SU-DHL-6 (cell line): ENCODE measurements around the gene ZFYVE21.

Experiments used
- H2AFZ ChIP-seq: fragments of 200-600 bp; sonication (generic); 2 replicates; pipeline ENCODE4 v1.6.1; 2014; ENCODE audit warnings: low read depth, mild to moderate bottlenecking, moderate library complexity, mixed read lengths, antibody characterized with exemption, low read length; ENCODE audit not compliant: severe bottlenecking
- H3F3A ChIP-seq: fragments of 200-600 bp; shearing (Covaris generic); 2 replicates; pipeline ENCODE4 v1.6.0; 2016; ENCODE audit warnings: antibody characterized with exemption, mild to moderate bottlenecking; ENCODE audit not compliant: insufficient read depth
- H3K27ac ChIP-seq: fragments of 200-600 bp; sonication (generic); 2 replicates; pipeline ENCODE4 v1.5.1; 2016; ENCODE audit warnings: low read depth, mild to moderate bottlenecking, low read length, moderate library complexity, mixed read lengths
- H3K27me3 ChIP-seq: fragments of 200-600 bp; sonication (generic), shearing (Covaris generic); 2 replicates; pipeline ENCODE4 v1.6.0; 2014; ENCODE audit warnings: mild to moderate bottlenecking, low read length
- H3K36me3 ChIP-seq: fragments of 200-600 bp; sonication (generic); 2 replicates; pipeline ENCODE4 v1.6.1; 2014; ENCODE audit warnings: mild to moderate bottlenecking, low read length, mixed read lengths
- H3K4me2 ChIP-seq: fragments of 300-600, 200-600 bp; shearing (Covaris generic), sonication (generic); 2 replicates; pipeline ENCODE4 v1.6.0; 2014; ENCODE audit warnings: low read length, low read depth, mild to moderate bottlenecking; ENCODE audit not compliant: poor library complexity, severe bottlenecking
- H3K4me3 ChIP-seq: fragments of 200-600 bp; sonication (generic); 2 replicates; pipeline ENCODE4 v1.5.1; 2014; ENCODE audit warnings: antibody characterized with exemption, low read length, mild to moderate bottlenecking, mixed read lengths; ENCODE audit not compliant: insufficient read depth, poor library complexity, severe bottlenecking
- H3K79me2 ChIP-seq: fragments of 200-600 bp; sonication (generic); 2 replicates; pipeline ENCODE4 v1.6.1; 2014; ENCODE audit warnings: mild to moderate bottlenecking, low read length, moderate library complexity; ENCODE audit not compliant: insufficient read depth
- H3K9ac ChIP-seq: fragments of 200-600 bp; sonication (generic); 2 replicates; pipeline ENCODE4 v1.7.0; 2014; ENCODE audit warnings: mild to moderate bottlenecking, low read length
- H3K9me2 ChIP-seq: fragments of 200-600 bp; sonication (generic); replicated peaks from 2 replicates; pipeline ENCODE4 v1.6.1; 2014; ENCODE audit warnings: low read length; ENCODE audit not compliant: insufficient read depth
- H3K9me3 ChIP-seq: fragments of 200-600 bp; sonication (generic); 2 replicates; pipeline ENCODE4 v1.6.1; 2014; ENCODE audit warnings: low read length, mixed read lengths; ENCODE audit not compliant: insufficient read depth
- H4K20me1 ChIP-seq: fragments of 200-600 bp; sonication (generic); 2 replicates; pipeline ENCODE4 v1.6.1; 2014; ENCODE audit warnings: low read depth, mild to moderate bottlenecking, antibody characterized with exemption, low read length, moderate library complexity, mixed read lengths
- EZH2phosphoT487 ChIP-seq: fragments of 200-600 bp; sonication (generic), shearing (Covaris generic); conservative IDR thresholded peaks from 2 replicates; pipeline ENCODE4 v1.6.1; 2018; ENCODE audit warnings: mild to moderate bottlenecking, antibody characterized with exemption, low read length, moderate library complexity, mixed read lengths
- TF ChIP-seq, protein P1 (sequence below): fragments of 200-600 bp; sonication (generic); IDR thresholded peaks from one replicate; pipeline ENCODE4 v1.5.1; 2017; ENCODE audit warnings: antibody characterized with exemption, mild to moderate bottlenecking, low read length, moderate library complexity; ENCODE audit not compliant: insufficient read depth, poor library complexity, severe bottlenecking

The ZFYVE21 gene

DNA sequence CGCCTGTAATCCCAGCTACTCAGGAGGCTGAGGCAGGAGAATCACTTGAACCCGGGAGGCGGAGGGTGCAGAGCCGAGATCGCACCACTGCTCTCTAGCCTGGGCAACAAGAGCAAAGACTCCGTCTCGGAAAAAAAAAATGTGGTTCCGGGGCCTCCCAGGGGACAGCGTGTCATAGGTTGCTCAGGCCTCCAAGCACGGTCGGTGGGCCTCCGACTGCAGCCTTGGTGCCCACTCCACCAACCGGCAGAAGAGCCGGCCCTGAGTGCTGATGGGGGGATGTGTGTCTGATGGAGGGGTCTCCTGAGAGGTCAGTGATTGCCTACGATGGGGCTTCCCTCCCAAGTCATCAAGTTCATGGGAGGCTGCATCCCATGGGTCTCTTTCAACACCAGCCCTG is 15.9 kb downstream of the ZFYVE21 start:
- no peak overlapping the region for H3K4me2 ChIP-seq
- H4K20me1 ChIP-seq: no peaks in the 10 kb centered on the region
- TF ChIP-seq, protein P1, sequence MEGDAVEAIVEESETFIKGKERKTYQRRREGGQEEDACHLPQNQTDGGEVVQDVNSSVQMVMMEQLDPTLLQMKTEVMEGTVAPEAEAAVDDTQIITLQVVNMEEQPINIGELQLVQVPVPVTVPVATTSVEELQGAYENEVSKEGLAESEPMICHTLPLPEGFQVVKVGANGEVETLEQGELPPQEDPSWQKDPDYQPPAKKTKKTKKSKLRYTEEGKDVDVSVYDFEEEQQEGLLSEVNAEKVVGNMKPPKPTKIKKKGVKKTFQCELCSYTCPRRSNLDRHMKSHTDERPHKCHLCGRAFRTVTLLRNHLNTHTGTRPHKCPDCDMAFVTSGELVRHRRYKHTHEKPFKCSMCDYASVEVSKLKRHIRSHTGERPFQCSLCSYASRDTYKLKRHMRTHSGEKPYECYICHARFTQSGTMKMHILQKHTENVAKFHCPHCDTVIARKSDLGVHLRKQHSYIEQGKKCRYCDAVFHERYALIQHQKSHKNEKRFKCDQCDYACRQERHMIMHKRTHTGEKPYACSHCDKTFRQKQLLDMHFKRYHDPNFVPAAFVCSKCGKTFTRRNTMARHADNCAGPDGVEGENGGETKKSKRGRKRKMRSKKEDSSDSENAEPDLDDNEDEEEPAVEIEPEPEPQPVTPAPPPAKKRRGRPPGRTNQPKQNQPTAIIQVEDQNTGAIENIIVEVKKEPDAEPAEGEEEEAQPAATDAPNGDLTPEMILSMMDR: no peak
- TF ChIP-seq EZH2phosphoT487: no peak
- H3F3A ChIP-seq: no peaks in the 10 kb centered on the region
- H2AFZ ChIP-seq: no peak overlapping the region
- no peaks in the 10 kb centered on the region for H3K36me3 ChIP-seq
- H3K9ac ChIP-seq: no peak overlapping the region
- H3K9me3 ChIP-seq: no peaks in the 10 kb centered on the region
- H3K27ac ChIP-seq: no peak overlapping the region
- no peaks in the 10 kb centered on the region for H3K9me2 ChIP-seq
- peaks cover 1% of the 10 kb centered on the region; the same call in 1 of the 2 replicates for H3K79me2 ChIP-seq
- no peak overlapping the region for H3K4me3 ChIP-seq
- no peaks in the 10 kb centered on the region for H3K27me3 ChIP-seq

DNA sequence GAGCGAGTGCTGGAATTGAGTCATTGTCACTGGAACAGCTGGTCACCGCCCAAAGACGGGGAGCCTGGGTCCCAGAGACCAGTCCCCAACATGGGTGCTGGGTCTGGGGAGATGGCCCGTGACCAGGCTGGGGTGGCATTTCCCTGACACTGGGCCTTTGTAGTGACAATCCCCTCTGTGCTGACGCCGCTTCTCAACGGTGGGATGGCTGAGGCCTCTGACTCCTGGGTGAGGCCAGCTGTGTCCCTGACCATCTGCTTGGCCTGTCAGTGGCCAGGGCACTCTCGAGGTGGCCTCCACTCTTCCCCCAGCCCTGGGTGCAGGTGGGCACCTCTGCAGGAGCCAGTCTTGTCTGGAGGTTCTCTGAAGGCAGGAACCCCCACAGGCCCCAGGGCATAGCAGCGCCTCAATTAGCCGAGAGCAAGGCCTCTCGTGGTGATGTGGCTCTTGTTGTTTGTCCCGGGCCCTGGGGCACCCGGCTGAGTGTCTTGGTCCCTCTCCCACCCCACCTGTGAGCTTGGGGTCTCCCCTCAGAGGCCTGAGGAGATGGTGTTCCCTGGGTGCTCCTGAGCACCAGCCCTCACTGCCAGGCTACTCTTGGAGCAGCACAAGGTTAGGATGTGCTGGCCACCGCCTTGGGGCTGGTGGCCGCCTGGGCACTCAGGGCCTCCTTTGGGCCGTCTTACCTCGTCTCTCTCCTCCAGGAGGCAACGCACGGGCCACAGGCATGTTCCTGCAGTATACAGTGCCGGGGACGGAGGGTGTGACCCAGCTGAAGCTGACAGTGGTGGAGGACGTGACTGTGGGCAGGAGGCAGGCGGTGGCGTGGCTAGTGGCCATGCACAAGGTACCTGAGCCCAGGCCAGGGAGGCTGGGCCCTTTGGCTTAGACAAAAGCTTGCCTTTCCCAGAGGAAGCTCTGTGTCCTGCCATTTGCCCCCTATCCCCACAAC is 16.6 kb downstream of the ZFYVE21 start:
- Histone ChIP-seq H3K9ac (no peak overlapping the region), H2AFZ (no peak overlapping the region), H3K27me3 (no peaks in the 10 kb centered on the region), H3K4me3 (no peak overlapping the region), H3K9me3 (no peaks in the 10 kb centered on the region), H3K36me3 (no peaks in the 10 kb centered on the region), H3K9me2 (no peaks in the 10 kb centered on the region), H3F3A (no peaks in the 10 kb centered on the region), H3K79me2 (no peaks in the 10 kb centered on the region), H3K4me2 (no peak overlapping the region), H3K27ac (no peak overlapping the region), H4K20me1 (no peaks in the 10 kb centered on the region)
- TF ChIP-seq, protein P1: no peak
- TF ChIP-seq EZH2phosphoT487: no peak

DNA sequence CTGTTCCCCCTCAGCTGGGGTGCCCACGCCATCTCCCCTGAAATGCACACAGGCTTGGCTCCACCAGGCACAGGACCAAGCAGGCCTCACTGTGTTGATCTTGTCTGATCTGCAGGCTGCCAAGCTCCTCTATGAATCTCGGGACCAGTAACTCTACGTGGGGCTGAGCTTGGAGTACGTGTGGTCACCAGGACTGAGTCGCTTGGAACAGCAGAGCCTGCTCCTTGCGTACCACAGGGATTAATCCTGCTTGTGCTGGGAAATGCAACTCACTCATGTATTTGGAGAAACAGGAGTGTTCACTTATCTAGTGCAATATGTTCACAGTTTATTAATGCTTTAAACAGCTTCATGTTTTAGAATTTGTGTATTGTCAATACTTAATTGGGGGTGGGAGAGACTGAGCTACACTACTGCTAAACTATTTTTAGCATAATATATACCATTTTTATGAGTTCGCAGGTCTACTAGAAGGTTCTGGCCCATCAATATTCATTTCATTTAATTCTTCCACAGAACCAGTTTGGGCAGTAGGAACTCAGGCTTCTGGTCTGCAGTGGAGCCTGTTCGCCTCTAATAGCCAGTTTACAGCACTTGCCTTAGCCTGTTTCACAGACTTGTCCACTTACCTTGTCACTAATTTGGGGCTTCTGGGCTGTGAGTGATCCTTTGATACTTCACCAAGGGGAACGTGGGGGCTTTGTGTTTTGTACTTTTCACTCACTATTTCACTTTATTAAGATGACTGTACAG is 17.4 kb downstream of the ZFYVE21 start:
- TF ChIP-seq, protein P1: no peak
- TF ChIP-seq EZH2phosphoT487: no peak
- H3K79me2 ChIP-seq: no peaks in the 10 kb centered on the region

More for the DNA sequence above, 17.4 kb downstream of the ZFYVE21 start:
- Histone ChIP-seq H3K27me3 (no peaks in the 10 kb centered on the region), H3K4me3 (no peak overlapping the region), H3K9me3 (no peaks in the 10 kb centered on the region), H3K9ac (no peak overlapping the region), H3K27ac (no peak overlapping the region), H2AFZ (no peak overlapping the region), H3K9me2 (no peaks in the 10 kb centered on the region), H4K20me1 (no peaks in the 10 kb centered on the region), H3K36me3 (no peaks in the 10 kb centered on the region), H3K4me2 (no peak overlapping the region), H3F3A (no peaks in the 10 kb centered on the region)
